BLaER1 treated with 17β-estradiol and CSF1 and Interleukin-3, amounts not matched to agents 10 nM and 100 nM (cell line): ENCODE data around the gene LSM3.

ENCODE experiments used
- H3K27ac ChIP-seq, 11 experiments: shearing (Covaris generic); formaldehyde crosslinking; 2 replicates each; pipeline ENCODE4 v1.8.1; 2022
- H3K27me3 ChIP-seq, 11 experiments: shearing (Covaris generic); formaldehyde crosslinking; 2 replicates each; pipeline ENCODE4 v1.8.1; 2022
- H3K36me3 ChIP-seq, 11 experiments: shearing (Covaris generic); formaldehyde crosslinking; 2 replicates each; pipeline ENCODE4 v1.8.1; 2022
- H3K4me1 ChIP-seq, 10 experiments: shearing (Covaris generic); formaldehyde crosslinking; 2 replicates each; pipeline ENCODE4 v1.8.1; 2022
- H3K4me2 ChIP-seq, 11 experiments: shearing (Covaris generic); formaldehyde crosslinking; 2 replicates each; pipeline ENCODE4 v1.8.1; 2022
- H3K4me3 ChIP-seq, 10 experiments: shearing (Covaris generic); formaldehyde crosslinking; 2 replicates each; pipeline ENCODE4 v1.8.1; 2022
- H3K9ac ChIP-seq, 11 experiments: shearing (Covaris generic); formaldehyde crosslinking; 2 replicates each; pipeline ENCODE4 v1.8.1; 2022
- H3K9me3 ChIP-seq, 11 experiments: shearing (Covaris generic); formaldehyde crosslinking; replicated peaks in 1 of 11; 2 replicates each; pipeline ENCODE4 v1.8.1; 2022
- H4K20me1 ChIP-seq, 11 experiments: shearing (Covaris generic); formaldehyde crosslinking; 2 replicates each; pipeline ENCODE4 v1.8.1; 2022
- Cebpa-rat ChIP-seq, 11 experiments: shearing (Covaris generic); IDR thresholded peaks; 2 replicates each; pipeline ENCODE4 v1.8.1; 2022

Gene LSM3

DNA sequence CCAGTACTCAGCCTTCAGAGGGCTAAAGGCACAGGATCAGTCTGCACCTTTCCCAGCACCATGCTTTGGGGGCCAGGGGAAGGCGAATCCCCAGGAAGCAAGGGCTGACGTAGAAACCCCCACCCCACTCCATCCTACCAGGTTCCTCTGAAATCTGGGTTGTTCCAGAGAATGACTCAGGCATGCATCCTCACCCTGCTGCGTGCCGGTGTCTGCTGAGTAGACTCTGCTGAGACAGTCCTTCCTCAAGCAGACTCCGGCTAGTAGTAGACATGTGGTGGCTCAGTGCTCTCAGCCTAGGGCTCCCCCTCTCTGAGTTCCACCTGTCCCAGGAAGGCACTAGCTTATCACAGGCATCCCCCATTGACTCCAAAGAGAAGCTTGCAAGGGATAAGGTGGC is 44.7 kb upstream of the LSM3 start:
- Histone ChIP-seq H3K27ac (no peak overlapping the region), H3K9me3 (peaks cover 0 to 1% (median 0%) of the 10 kb centered on the region in 11 experiments; a peak in 1 of 22 replicates), H3K4me2 (no peak overlapping the region), H3K9ac (no peak overlapping the region; a peak in 1 of 22 replicates), H3K36me3 (peaks cover 95 to 100% (median 99%) of the 10 kb centered on the region in 11 experiments), H4K20me1 (peaks cover under 1 to 82% (median 39%) of the 10 kb centered on the region in 11 experiments; a peak in 17 of 22 replicates), H3K27me3 (no peaks in the 10 kb centered on the region), H3K4me3 (no peak overlapping the region), H3K4me1 (no peaks in the 10 kb centered on the region)
- no peak for TF ChIP-seq Cebpa-rat (IDR thresholded peaks at IDR 0.05)

DNA sequence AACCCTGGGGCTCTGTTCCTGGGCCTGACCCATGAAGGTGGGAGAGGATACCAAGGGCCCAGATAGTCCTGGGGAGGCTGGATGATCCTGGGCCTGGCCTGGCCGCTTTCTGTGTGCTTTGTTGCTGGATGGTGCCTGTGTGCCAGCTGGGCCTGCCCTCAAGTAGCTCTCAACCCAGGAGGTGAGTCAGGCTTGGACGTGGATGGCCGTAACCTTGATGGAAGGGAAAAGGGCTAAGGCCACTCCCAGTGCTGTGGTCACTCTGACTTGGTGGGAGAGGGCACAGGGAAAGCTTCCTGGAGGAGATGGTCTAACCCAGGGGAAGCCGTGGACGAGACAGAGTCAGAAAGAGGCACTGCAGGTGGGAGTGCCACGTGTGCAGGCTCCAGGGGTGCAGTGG is 44.3 kb upstream of the LSM3 start:
- no peak for TF ChIP-seq Cebpa-rat (IDR thresholded peaks at IDR 0.05)
- Histone ChIP-seq H3K9me3 (no peaks in the 10 kb centered on the region), H3K36me3 (peaks cover 95 to 100% (median 99%) of the 10 kb centered on the region in 11 experiments), H3K9ac (no peak overlapping the region; a peak in 1 of 22 replicates), H3K27me3 (no peaks in the 10 kb centered on the region), H3K4me1 (no peaks in the 10 kb centered on the region), H3K4me2 (no peak overlapping the region), H3K27ac (no peak overlapping the region), H4K20me1 (peaks cover 0 to 84% (median 34%) of the 10 kb centered on the region in 11 experiments; a peak in 12 of 22 replicates), H3K4me3 (no peak overlapping the region)

DNA sequence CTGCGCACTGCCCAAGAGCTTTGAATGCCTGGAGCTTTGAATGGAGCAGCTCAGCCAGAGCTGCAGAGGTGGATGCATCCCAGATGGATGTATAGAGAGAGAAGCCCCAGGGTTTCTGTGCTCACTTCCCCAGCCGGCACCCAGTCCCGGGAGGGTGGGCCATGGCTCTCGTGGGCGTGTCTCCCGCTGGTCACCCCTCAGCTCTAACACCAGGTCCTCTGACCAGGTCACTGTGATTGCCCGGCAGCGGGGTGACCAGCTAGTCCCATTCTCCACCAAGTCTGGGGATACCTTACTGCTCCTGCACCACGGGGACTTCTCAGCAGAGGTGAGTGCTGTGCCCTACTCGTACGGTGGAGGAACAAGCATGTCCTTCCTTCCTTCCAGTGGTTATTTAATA is 43.0 kb upstream of the LSM3 start:
- no peaks in the 10 kb centered on the region for H3K27me3 ChIP-seq
- peaks cover 94 to 100% (median 100%) of the 10 kb centered on the region in 11 experiments for H3K36me3 ChIP-seq
- no peak for TF ChIP-seq Cebpa-rat (IDR thresholded peaks at IDR 0.05)
- no peak overlapping the region for H3K4me3 ChIP-seq
- no peak overlapping the region for H3K4me2 ChIP-seq
- H4K20me1 ChIP-seq, result peaks cover 0 to 78% (median 26%) of the 10 kb centered on the region in 11 experiments; a peak in 11 of 22 replicates
- H3K27ac ChIP-seq, result no peak overlapping the region
- H3K9ac ChIP-seq, result no peak overlapping the region
- H3K4me1 ChIP-seq, result peaks cover 0 to 3% (median 0%) of the 10 kb centered on the region in 10 experiments; a peak in 4 of 20 replicates
- H3K9me3 ChIP-seq, result no peaks in the 10 kb centered on the region

DNA sequence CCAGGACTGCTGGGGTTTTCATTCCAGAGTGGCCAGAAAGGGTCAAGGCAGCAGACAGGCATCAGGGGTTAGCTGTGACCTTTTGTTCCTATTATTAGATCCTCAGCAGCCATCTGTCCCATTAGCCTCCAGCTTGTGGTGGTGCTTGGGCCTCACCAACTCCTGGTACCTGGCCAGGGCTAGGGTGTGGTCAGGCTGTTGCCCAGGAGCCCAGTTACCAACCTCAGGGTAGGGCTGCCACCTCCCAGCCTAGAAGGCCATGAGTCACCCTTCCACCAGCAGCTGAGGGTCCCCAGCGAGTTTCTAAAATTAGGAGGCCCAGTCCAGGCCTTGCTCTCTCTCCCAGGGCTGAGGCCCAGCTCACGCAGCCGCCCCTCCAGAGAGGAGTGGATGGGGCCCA is 41.6 kb upstream of the LSM3 start:
- Histone ChIP-seq H3K36me3 (peaks cover 94 to 100% (median 100%) of the 10 kb centered on the region in 11 experiments), H3K27me3 (no peaks in the 10 kb centered on the region), H3K4me3 (no peak overlapping the region), H3K9ac (no peak overlapping the region), H3K4me1 (peaks cover 0 to 18% (median 8%) of the 10 kb centered on the region in 10 experiments; a peak in 13 of 20 replicates), H4K20me1 (peaks cover 0 to 64% (median 20%) of the 10 kb centered on the region in 11 experiments; a peak in 11 of 22 replicates), H3K4me2 (no peak overlapping the region), H3K9me3 (no peaks in the 10 kb centered on the region), H3K27ac (no peak overlapping the region)
- no peak for TF ChIP-seq Cebpa-rat (IDR thresholded peaks at IDR 0.05)

DNA sequence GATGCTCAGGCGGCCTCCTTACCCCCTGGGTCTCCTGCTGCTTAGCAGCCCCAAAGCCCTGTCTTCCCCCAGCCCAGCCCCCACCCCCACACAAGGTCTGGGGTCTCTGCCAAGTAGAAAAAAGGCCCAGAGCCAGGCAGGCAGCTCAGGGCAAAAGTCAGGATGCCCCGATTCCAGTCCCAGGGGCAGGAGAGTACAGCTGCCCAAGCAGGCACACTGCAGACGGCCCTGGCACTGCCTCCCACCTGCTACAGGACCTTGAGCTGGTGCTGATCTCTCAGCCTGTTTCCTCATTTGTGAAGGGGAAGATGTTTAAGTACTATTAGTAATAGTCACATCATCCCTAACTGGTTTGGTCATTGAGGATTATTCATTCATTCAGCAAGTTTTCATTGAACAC is 41.2 kb upstream of the LSM3 start:
- no peak overlapping the region for H3K4me3 ChIP-seq
- peaks cover 92 to 100% (median 99%) of the 10 kb centered on the region in 11 experiments for H3K36me3 ChIP-seq
- peaks cover 0 to 60% (median 16%) of the 10 kb centered on the region in 11 experiments; a peak in 11 of 22 replicates for H4K20me1 ChIP-seq
- H3K9me3 ChIP-seq, result no peaks in the 10 kb centered on the region
- TF ChIP-seq Cebpa-rat (IDR thresholded peaks at IDR 0.05), result no peak
- H3K9ac ChIP-seq, result no peak overlapping the region
- H3K27me3 ChIP-seq, result no peaks in the 10 kb centered on the region
- H3K27ac ChIP-seq, result no peak overlapping the region
- peaks cover 0 to 22% (median 12%) of the 10 kb centered on the region in 10 experiments; a peak in 13 of 20 replicates for H3K4me1 ChIP-seq
- no peak overlapping the region for H3K4me2 ChIP-seq

DNA sequence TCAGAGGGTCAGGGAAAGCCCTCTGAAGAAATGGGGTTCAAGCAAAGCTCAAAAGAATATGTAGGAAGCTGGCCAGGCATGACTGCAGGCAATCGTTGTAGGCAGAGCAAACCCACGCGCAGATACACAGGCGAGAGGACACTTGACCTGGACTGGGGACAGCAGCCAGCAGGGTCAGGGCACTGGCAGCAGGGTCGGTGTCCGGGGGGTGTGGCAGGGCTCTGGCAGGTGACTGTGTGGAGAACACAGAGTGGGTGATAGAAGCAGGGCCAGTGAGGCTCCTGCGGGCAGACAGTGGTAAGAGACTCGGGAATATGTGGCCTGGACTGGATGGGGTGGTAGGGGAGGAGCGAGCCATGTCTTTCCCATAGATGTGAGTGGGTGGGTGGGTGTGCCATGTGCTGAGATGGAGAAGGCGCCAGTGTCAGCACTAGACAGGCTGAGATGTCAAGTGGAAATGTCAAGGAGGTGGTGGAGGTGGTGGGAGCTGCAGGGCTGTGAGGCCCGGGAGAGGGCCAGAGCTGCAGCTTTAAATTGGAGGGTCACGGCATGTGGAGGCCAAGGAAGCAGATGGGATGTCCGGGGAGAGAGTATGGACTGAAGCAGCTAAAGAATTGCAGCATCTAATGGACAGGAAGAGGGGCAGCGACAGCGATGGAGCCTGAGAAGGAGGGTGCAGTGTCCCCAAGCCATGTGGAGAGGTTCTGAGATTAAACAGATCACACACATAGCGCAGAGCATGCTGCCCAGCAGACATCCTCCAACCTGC is 40.3 kb upstream of the LSM3 start:
- Histone ChIP-seq H3K4me2 (no peak overlapping the region), H3K9me3 (no peaks in the 10 kb centered on the region), H3K27ac (no peak overlapping the region), H3K36me3 (peaks cover 84 to 100% (median 92%) of the 10 kb centered on the region in 11 experiments), H3K4me3 (no peak overlapping the region), H3K4me1 (peaks cover 0 to 30% (median 21%) of the 10 kb centered on the region in 10 experiments; a peak in 14 of 20 replicates), H3K9ac (no peak overlapping the region), H3K27me3 (no peaks in the 10 kb centered on the region), H4K20me1 (peaks cover 0 to 51% (median 8%) of the 10 kb centered on the region in 11 experiments; a peak in 10 of 22 replicates)
- TF ChIP-seq Cebpa-rat (IDR thresholded peaks at IDR 0.05), result no peak

DNA sequence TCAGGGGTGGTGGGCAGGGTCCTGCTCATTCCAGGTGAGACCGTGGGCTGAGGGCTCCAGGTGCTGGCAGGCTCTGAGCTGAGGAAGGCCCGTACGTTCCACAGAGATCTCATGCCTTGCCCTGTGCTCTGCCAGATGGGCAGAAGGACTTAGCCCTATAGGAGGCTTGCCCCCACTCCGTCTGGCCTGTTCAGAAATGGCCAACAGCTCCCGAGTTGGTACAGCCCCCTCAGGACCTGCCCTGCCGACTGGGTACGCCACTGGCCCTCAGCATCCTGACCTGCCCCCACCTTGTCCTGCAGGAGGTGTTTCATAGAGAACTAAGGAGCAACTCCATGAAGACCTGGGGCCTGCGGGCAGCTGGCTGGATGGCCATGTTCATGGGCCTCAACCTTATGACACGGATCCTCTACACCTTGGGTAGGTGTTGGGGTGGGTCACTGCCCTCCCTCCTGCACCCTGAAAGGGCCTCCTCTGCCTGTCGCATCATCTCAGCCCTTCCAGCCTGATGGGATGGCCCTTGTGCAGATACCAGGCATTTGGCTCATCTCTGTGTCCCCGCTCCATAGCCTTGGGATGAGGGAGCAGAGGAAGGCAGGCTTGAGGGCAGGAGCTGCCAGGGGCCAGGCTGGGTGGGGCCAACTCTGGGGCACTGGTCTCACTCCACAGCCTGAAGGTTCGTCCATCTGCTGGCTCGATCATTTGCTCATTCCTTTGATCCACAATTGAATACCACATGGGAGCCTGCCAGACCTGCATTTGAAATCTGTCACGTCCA is 39.5 kb upstream of the LSM3 start:
- H3K27me3 ChIP-seq, result no peaks in the 10 kb centered on the region
- H3K27ac ChIP-seq, result no peak overlapping the region
- H3K36me3 ChIP-seq, result peaks cover 76 to 92% (median 89%) of the 10 kb centered on the region in 11 experiments
- no peak overlapping the region for H3K9ac ChIP-seq
- peaks cover 0 to 44% (median 6%) of the 10 kb centered on the region in 11 experiments; a peak in 9 of 22 replicates for H4K20me1 ChIP-seq
- no peak overlapping the region for H3K4me3 ChIP-seq
- H3K4me2 ChIP-seq, result no peak overlapping the region
- no peak for TF ChIP-seq Cebpa-rat (IDR thresholded peaks at IDR 0.05)
- peaks cover 4 to 38% (median 28%) of the 10 kb centered on the region in 10 experiments for H3K4me1 ChIP-seq
- no peaks in the 10 kb centered on the region for H3K9me3 ChIP-seq

DNA sequence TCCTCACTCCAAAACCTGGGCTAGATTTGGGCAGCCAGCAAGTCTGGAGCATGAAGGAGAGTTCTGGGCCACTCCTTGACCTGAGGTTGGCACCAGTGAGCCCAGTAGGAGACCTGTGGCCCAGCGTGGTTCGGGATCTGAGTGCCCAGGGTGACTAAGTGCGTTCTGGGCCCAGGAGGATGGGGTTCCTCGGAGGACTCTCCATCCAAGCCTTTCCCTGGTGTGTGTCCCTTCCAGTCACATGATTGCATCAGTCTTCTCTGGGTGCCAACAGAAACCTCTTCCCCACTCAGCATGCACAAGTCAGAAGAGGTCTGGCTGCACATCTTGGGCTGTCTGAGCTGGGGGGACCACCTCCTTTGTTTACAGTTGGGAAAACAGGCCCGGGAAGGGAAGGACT is 38.8 kb upstream of the LSM3 start:
- H3K4me2 ChIP-seq, result no peak overlapping the region

DNA sequence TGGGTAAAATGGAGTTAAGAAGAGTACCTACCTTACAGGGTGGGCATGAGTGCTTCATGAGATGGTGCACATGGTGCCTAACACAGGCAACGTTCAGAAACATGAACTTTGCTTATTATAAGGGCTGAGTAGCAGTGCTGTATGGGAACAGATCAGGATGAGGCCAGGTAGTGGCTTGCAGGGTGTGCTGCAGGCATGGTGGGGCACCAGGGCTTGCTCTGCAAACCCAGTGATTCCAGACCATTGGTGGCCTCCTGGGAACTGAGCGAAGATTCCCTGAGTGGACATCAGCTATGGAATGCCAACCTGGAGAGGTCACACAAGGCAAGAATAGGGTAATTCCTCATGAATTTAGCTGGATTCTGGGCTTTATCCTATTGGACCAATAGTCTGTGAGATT is 37.9 kb upstream of the LSM3 start:
- H3K4me2 ChIP-seq, result peak overlapping the region in 3 of 11 experiments; percentile 90 to 96 (median 90); a peak in 3 of 22 replicates
- peaks cover 0 to 33% (median 6%) of the 10 kb centered on the region in 11 experiments; a peak in 8 of 22 replicates for H4K20me1 ChIP-seq
- no peak overlapping the region for H3K4me3 ChIP-seq
- no peak overlapping the region for H3K9ac ChIP-seq
- H3K27me3 ChIP-seq, result no peaks in the 10 kb centered on the region
- no peaks in the 10 kb centered on the region for H3K9me3 ChIP-seq
- peaks cover 17 to 52% (median 43%) of the 10 kb centered on the region in 10 experiments for H3K4me1 ChIP-seq
- no peak overlapping the region for H3K27ac ChIP-seq
- no peak for TF ChIP-seq Cebpa-rat (IDR thresholded peaks at IDR 0.05)
- H3K36me3 ChIP-seq, result peaks cover 60 to 82% (median 79%) of the 10 kb centered on the region in 11 experiments

More for the DNA sequence above, 38.8 kb upstream of the LSM3 start:
- Histone ChIP-seq H3K27ac (0 out of 22 replicates have a peak overlapping the region, but pooled peaks of 1 of the 11 experiments have one; percentile 17), H3K4me3 (no peak overlapping the region), H4K20me1 (peaks cover 0 to 38% (median 6%) of the 10 kb centered on the region in 11 experiments; a peak in 9 of 22 replicates), H3K9ac (no peak overlapping the region), H3K4me1 (peaks cover 11 to 43% (median 34%) of the 10 kb centered on the region in 10 experiments), H3K27me3 (no peaks in the 10 kb centered on the region), H3K9me3 (no peaks in the 10 kb centered on the region), H3K36me3 (peaks cover 69 to 85% (median 83%) of the 10 kb centered on the region in 11 experiments)
- TF ChIP-seq Cebpa-rat (IDR thresholded peaks at IDR 0.05), result no peak
